Tracheal epithelial cell (primary cell): ENCODE measurements around the gene IL21. TPM values are rescaled to one million over a fixed set of nuclear protein-coding genes. Genes with fewer than 3 reads are reported as not detected.

Experiments
- total RNA-seq: library from RNA; depleted of rRNA; stranded (reverse); fragments of >200 nt; gene quantifications from 2 replicates; pipeline ENCODE4 v1.2.1, GENCODE V29; 2014

Gene IL21
- total RNA-seq, result not detected in 2 replicates

GRCh38 chr4:122621016-122621507 lies at the start of gene IL21:
TSS of gene IL21 (minus strand) at chr4:122621066. CDS start at chr4:122621011, 55 bp downstream.

Other genes starting within 250 kb of the IL21 start
- gene ADAD1, start 242.1 kb downstream of the IL21 start, total RNA-seq, result not detected in 2 replicates
- gene IL2, start 164.3 kb downstream of the IL21 start, total RNA-seq, result not detected in 2 replicates
- gene BBS12, start 111.6 kb upstream of the IL21 start, total RNA-seq, result 3.1 and 4.0 TPM in 2 replicates
- gene FGF2, start 205.8 kb upstream of the IL21 start, total RNA-seq, result 6.0 and 8.0 TPM in 2 replicates